Astrocyte of the cerebellum (primary cell): ENCODE measurements around the gene CDC42.

Source experiments
- DNase-seq: peaks from one replicate; pipeline ENCODE4 v3.0.0-alpha.2; 2011; ENCODE audit warnings: low read depth
- H3K4me3 ChIP-seq: 2 replicates; pipeline ENCODE4 v1.5.1; 2011; ENCODE audit warnings: mild to moderate bottlenecking, low read depth, low read length, moderate library complexity
- in situ Hi-C: cut with HindIII; loops from 2 replicates; pipeline ENCODE4 v1.10.0; 2017; ENCODE audit warnings: low sequenced_read_pairs
- TF ChIP-seq, protein P1 (sequence below): IDR thresholded peaks from 2 replicates; pipeline ENCODE4 v1.5.1; 2012; ENCODE audit warnings: low read length, low read depth, moderate library complexity, mild to moderate bottlenecking; ENCODE audit errors: missing control alignments

Gene CDC42

DNA sequence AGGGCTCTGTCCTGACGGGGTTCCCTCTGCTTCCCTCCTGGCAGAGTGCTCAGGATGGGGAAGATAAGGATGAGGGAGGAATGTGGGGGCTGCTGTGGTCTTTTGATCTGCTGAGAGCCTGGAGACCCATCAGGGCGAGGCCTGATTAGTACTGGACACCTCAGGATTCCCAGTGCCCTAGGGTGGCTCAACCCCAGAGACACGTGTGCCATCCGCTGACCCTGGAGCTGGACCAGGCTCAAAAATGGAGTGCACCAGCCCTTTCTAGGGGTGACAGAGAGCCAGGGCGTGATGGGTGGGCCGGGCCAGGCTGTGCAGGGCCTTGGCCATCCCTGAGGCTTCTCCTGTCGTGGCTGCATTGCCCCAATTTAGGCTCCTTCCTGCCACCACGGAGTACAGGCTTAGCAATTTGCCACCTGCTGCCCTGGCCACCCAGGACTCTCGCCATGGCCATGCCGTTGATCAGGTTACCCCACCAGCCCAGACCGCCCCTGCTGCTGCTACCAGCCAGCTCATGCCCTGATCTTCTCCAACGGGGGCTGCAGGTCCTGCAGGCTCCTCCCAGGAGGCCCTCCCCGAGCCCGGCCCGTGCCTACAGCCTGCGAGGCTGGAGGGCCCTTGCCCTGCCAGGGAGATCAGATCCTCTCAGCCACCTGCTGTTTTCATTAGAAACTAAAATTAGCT is 80.9 kb downstream of the CDC42 start:
- DNase-seq, result no peak
- no peak overlapping the region for H3K4me3 ChIP-seq
- in situ Hi-C loops, result no loop called here
- TF ChIP-seq, protein P1, sequence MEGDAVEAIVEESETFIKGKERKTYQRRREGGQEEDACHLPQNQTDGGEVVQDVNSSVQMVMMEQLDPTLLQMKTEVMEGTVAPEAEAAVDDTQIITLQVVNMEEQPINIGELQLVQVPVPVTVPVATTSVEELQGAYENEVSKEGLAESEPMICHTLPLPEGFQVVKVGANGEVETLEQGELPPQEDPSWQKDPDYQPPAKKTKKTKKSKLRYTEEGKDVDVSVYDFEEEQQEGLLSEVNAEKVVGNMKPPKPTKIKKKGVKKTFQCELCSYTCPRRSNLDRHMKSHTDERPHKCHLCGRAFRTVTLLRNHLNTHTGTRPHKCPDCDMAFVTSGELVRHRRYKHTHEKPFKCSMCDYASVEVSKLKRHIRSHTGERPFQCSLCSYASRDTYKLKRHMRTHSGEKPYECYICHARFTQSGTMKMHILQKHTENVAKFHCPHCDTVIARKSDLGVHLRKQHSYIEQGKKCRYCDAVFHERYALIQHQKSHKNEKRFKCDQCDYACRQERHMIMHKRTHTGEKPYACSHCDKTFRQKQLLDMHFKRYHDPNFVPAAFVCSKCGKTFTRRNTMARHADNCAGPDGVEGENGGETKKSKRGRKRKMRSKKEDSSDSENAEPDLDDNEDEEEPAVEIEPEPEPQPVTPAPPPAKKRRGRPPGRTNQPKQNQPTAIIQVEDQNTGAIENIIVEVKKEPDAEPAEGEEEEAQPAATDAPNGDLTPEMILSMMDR, result no peak

DNA sequence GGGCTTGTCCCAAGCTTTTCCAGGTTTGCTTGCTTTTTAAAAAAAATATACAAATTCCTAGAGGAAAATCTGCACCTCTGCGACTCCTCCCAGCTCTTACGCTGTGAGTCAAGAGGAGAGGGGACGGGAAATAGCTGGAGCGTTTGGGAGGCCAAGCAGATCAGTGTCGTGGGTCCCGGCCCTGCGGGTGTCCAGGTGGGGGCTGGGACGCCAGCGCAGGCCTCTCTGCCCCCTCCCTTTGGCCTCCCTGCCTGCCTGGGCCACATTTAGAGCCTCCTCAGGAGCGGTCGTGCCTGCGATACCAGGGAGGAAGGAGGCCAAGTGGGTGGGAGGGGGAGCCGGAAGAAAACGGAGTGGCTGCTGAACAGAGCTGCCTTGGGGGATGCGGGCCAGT is 81.4 kb downstream of the CDC42 start:
- TF ChIP-seq, protein P1, result no peak
- DNase-seq, result no peak
- in situ Hi-C loops, result no loop called here

DNA sequence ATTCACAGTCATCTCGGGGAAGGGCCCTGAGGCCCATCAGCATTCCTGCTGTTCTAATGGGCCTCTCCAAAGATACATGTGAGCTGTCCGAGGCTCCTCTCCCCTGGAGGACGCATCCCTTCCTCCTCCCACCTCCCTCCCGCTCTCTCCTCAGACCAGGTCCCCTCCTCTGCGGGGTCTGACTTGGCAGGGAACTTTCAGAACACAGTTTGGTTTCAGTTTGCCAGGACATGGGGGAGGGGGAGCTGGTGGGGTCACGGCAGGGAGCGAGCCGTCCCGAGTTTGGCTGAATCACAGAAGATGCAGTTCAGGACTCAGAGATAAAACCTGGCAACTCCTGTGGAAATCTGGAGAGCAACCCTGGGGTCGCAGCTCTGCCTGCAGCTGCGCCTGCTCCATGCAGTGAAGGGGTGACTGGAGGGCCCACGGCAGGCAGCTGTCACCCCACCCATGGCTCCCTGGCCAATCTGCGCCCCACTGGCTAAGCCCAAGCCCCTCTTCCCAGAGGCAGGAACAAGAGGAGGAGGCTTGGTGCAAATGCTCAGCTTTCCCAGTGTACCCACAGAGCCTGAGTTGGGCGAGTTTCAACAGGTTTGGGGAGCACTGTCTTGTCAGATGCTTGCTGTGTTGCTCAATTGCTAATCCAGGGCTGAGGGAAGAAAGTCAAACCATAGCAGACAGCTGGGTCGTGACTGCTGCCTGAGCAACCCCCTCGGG is 84.7 kb downstream of the CDC42 start:
- in situ Hi-C loops, result no loop called here
- H3K4me3 ChIP-seq, result no peak overlapping the region
- DNase-seq, result no peak
- TF ChIP-seq, protein P1, result no peak

More for the DNA sequence above, 81.4 kb downstream of the CDC42 start:
- no peak overlapping the region for H3K4me3 ChIP-seq

DNA sequence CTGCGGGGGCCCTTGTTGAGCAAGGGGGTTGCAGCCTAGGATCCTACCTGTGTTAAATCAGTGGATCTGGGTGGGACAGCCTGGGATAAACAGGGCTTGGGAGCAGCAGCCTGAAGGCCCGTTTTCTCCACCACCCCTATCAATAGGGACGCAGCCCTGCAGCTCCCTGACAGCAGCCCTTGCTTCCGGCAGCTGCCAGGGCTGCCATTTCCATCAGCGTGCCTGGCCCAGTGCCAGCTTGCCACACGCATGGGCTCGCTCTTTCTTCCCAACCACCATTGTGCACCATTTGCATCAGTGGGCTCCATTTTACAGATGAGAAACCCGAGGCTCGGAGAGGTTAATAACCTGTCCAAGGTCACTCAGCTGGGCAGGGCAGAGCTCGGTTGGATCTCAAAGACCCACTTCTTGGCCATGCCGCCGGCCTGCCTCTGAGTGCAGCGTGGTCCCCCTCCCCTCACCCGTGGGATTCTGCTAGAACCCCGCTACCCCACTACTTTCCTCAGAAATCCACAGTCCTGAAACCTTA is 86.6 kb downstream of the CDC42 start:
- TF ChIP-seq, protein P1, result no peak
- in situ Hi-C loops, result no loop called here
- no peak for DNase-seq
- no peak overlapping the region for H3K4me3 ChIP-seq

DNA sequence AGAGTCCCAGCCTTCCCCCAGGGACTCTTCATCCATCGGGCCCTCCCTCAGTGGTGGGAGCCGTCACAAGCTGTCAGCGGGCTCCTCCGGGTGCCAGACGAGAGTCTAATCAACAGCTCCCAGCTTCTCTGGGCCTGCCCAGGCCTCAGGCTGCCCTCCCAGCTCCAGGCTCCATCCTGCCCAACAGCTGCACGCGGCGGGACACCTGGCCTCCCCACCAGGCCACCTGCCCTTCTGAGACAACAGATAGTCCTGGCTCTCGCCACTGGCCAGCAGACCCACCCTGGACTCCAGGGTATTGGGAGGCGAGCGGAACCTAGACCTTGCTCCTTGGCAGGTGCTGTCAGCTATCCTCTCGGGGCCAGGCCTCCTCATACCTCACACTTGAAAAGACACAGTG is 87.3 kb downstream of the CDC42 start:
- TF ChIP-seq, protein P1, result no peak
- no peak for DNase-seq
- in situ Hi-C loops, result no loop called here
- no peak overlapping the region for H3K4me3 ChIP-seq
